ENCODE data around the gene POMC.

DNA sequence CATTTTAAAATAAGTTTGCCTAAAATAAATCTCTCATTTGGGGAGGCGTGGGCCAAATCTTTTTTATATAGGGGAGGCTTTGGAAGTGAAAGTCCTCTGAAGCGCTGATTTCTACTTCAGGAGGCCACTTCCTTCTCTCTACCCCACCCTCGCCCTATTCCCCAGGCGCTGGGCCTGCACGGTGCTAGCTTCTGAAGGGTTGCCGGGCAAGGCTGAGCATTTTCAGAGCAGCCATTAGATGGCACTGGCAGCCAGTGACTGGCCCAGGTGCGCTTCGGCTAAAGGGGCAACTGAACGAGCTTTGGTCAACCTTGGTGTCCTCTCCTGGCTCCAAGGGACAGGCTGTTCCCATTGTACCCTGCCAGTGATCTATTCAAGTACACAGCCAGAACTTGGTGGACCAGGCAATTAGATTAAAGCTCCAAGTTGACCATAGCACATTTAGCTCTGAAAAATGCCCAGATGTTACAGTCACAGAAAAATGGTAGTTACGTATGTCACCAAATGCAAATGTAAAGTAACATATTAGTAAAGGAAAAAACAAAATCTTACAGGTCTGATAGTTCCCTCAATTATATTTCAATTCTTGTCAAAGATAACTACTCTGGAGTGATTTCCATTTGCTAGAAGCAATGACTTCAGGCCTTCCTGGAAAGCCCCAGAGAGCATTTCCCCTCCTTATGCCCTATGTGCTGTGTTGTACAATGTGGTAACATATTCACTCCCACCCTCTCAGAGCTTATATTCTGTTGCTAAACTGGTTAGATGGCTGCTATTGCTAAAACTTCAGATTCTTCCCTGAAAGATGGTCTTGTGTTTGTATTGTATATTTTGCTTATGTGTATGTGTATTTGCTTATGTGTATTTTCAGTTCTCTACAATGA lies 2.1 kb downstream of the POMC start:
- TF ChIP-seq MAFK (IDR thresholded peaks at IDR 0.05; ENCODE audit: low read depth, low read length) (no peak), USF2 (IDR thresholded peaks at IDR 0.05; ENCODE audit: low read depth, low read length) (no peak), RAD21 (IDR thresholded peaks at IDR 0.05; ENCODE audit: low read length) (0 out of 2 replicates have a peak, but pooled peaks have one; percentile 24), POLR2A (IDR thresholded peaks at IDR 0.05; ENCODE audit: low read depth, low read length) (no peak)
- TF ChIP-seq, protein P1, sequence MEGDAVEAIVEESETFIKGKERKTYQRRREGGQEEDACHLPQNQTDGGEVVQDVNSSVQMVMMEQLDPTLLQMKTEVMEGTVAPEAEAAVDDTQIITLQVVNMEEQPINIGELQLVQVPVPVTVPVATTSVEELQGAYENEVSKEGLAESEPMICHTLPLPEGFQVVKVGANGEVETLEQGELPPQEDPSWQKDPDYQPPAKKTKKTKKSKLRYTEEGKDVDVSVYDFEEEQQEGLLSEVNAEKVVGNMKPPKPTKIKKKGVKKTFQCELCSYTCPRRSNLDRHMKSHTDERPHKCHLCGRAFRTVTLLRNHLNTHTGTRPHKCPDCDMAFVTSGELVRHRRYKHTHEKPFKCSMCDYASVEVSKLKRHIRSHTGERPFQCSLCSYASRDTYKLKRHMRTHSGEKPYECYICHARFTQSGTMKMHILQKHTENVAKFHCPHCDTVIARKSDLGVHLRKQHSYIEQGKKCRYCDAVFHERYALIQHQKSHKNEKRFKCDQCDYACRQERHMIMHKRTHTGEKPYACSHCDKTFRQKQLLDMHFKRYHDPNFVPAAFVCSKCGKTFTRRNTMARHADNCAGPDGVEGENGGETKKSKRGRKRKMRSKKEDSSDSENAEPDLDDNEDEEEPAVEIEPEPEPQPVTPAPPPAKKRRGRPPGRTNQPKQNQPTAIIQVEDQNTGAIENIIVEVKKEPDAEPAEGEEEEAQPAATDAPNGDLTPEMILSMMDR (conservative IDR thresholded peaks at IDR 0.05; ENCODE audit: low read depth, low read length), result peak; percentile 27
